Measurements from ENCODE around the gene CCDC6.

GRCh38 chr10:59895629-59896116, 10.7 kb downstream of the CCDC6 start:
- TF ChIP-seq ZNF274 (IDR thresholded peaks at IDR 0.05; ENCODE audit: low read depth, low read length): no peak
- no peak for TF ChIP-seq SUZ12 (IDR thresholded peaks at IDR 0.05; ENCODE audit: extremely low read depth, insufficient read depth, insufficient read length)
- no peak for TF ChIP-seq YY1 (IDR thresholded peaks at IDR 0.05; ENCODE audit: insufficient read depth, insufficient read length)

All from NT2/D1 (cell line).